ENCODE data around the gene ATP11A.
"Not testable (repeated sequence)": the region's sequence is repeated elsewhere in the genome, so short reads cannot be mapped to it uniquely, and the experiment has no call there.

The ATP11A gene

GRCh38 chr13:112791663-112792440, 102.0 kb downstream of the ATP11A start:
- DNase-seq (ENCODE audit: low read depth in 2 of 2, low spot score in 1 of 2): no peak

- DNase-seq (ENCODE audit: low read depth in 2 of 2, low spot score in 1 of 2): no peak
Observed at GRCh38 chr13:112792511-112792910, 102.7 kb downstream of the ATP11A start.

DNA sequence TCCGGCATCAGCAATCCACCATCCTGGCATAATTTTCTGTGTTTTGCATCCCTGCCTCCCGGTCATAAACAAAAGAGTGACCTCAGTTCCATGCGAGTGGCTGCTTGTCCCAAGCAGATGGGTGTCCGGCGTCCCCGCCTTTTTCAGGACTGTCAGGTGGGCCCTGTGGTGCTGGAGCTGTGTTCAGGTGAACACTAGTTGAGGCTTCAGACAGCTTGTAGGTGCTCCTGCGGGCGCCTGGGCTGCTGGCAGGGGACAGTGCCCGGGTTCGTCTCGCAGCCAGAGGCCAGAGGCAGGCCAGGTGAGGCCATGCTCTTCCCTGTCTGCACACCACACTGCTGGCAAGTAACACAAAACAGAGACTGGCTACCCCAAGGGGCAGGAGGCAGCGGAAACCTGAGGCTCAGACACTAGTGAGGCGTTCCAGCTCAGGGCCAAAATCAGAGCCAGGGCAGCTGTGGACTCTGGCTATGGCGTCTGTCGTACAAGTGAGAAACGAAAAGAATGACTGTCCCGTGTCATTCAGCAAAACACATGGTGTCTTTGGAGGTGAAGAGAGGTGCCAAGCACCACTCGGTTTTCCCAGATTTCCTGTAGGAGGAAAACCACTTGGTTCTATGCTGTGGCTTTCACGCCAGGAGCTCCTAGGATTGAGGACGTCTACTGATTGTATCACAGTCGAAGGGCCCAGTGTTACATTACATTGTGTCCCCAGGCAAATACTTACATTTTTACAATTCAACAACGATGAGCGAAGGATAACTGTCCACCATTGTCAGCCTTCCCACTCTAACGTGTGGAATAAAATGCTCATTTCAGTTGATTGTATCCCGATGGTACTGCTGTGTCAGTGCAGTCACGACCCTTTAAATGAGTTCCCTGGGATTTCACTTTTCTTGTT, 104.0 kb downstream of the ATP11A start:
- DNase-seq (ENCODE audit: low read depth in 2 of 2, low spot score in 1 of 2): no peak

DNA sequence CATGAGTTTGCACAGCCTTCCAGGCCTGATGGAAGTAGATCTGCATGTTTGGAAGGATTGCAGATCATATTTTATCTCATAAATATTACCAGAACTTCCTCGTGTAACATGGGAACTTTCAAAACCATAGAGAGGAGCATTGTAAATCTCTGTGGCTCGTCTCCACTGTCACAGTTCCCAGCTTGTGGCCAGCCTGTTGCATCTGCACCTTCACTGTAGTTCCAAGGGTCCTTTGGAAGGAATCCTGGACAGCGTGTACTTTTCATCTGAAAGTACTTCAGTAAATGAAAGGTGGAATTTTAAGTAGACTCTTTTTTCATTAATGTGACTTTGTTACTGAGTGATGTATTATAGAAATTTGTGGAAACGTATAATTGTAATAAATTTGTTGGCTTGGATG, 105.4 kb downstream of the ATP11A start:
- DNase-seq (ENCODE audit: low read depth in 2 of 2, low spot score in 1 of 2): no peak

GRCh38 chr13:112796190-112796915, 106.5 kb downstream of the ATP11A start:
- DNase-seq (ENCODE audit: low read depth in 2 of 2, low spot score in 1 of 2): no peak

- no peak for DNase-seq (ENCODE audit: low read depth in 2 of 2, low spot score in 1 of 2)
Observed at GRCh38 chr13:112799394-112799793, 109.6 kb downstream of the ATP11A start.

GRCh38 chr13:112800057-112800456, 110.2 kb downstream of the ATP11A start:
- DNase-seq (ENCODE audit: low read depth in 2 of 2, low spot score in 1 of 2): no peak

- DNase-seq (ENCODE audit: low read depth in 2 of 2, low spot score in 1 of 2): not testable (repeated sequence)
Observed at GRCh38 chr13:112800807-112801206, 111.0 kb downstream of the ATP11A start.

DNA sequence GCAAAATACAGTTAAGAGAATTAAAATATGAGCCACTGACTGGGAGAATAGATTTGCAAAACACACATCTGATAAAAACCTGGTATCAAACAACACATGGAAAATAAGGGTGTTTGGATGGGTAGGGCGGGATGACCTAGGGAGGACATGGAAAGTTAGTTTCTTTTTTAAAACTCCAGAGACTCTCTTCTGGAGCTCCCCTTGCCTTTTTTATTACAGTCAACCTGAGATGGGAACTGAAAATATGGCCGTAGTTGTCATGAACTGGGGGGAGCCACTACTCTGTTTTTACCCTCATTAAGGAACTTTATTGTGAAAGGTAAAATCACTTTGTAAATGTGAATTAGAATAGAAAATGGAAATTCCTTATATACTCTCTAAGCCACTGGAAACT, 113.0 kb downstream of the ATP11A start:
- no peak for DNase-seq (ENCODE audit: low read depth in 2 of 2, low spot score in 1 of 2)

GRCh38 chr13:112803422-112803821, 113.6 kb downstream of the ATP11A start:
- DNase-seq (ENCODE audit: low read depth in 2 of 2, low spot score in 1 of 2): no peak

GRCh38 chr13:112804374-112804773, 114.5 kb downstream of the ATP11A start:
- DNase-seq (ENCODE audit: low read depth in 2 of 2, low spot score in 1 of 2): no peak

- DNase-seq (ENCODE audit: low read depth in 2 of 2, low spot score in 1 of 2): no peak
Observed at GRCh38 chr13:112806739-112807652, 117.2 kb downstream of the ATP11A start.

DNA sequence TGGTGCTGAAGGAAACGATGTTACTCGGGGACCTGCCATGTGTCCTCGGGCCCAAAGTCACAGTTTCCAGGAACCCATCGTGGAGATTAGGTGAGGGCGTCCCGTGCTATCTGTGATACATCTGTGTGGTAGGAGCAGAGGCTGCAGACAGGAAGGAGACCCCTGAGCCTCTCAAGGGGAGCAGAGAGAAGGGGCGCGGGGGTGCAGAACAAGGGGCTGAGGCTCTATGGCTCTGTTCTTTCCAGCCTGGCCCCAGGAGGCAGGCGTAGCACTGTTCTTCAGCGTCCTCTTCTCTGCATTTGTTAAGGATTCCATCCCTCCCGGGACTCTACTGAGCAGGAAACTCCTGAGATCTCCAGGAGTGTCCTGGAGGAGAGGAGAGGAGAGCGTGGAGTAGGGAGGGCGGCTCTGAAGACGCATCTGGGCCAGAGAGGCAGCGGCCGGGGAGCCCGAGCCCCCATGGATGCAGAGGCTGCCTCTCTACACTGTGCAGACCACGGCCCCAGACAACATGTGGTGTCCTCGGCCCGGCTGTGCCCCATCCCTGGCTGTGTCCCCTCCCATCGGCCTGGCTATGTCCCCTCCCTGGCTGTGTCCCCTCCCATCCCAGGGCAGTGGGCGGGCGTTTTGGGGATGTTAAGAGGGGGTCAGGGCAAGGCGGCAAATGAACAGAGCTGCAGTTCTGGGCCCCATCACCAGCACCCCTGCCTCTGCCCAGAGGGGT, 118.0 kb downstream of the ATP11A start:
- no peak for DNase-seq (ENCODE audit: low read depth in 2 of 2, low spot score in 1 of 2)

DNA sequence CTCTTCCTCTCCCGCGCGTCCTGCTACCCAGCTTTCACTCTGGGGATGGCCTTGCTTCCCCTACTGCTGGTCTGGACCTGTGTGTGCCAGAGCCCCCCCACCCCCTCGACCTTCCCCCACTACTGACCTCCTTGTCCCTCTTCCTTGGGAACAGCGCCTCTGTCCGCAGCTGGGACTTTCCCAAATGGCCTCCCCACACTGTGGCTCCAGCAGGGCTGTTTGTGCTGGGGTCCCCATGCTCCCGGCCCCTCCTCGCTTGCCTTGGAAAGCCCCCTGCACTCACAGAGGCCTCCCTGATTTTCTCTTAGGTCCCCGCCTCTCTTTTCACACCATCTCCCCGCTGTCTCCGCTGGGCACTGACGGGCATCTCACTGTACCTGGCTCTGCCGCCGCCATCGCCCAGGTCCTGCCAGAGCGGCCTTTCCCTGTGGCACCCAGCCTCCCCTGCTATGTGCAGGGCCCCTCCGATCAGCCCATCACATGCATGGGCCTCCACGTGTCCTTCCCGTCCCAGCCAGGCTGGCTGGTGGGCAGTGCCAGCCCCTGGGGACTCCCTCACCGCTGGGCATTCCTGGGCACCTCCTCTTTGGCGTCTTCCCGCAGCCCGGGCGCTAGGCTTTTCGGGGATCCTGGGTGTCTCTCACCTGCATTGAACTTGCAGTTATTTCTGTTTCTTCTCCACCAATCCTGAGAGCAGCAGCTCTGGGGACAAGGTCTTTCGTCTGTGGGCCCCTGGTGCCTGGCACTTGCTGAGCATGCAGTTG, 118.7 kb downstream of the ATP11A start:
- no peak for DNase-seq (ENCODE audit: low read depth in 2 of 2, low spot score in 1 of 2)

- no peak for DNase-seq (ENCODE audit: low read depth in 2 of 2, low spot score in 1 of 2)
Observed at GRCh38 chr13:112809332-112810315, 119.8 kb downstream of the ATP11A start.

GRCh38 chr13:112810608-112811007, 120.8 kb downstream of the ATP11A start:
- DNase-seq (ENCODE audit: low read depth in 2 of 2, low spot score in 1 of 2): no peak

DNA sequence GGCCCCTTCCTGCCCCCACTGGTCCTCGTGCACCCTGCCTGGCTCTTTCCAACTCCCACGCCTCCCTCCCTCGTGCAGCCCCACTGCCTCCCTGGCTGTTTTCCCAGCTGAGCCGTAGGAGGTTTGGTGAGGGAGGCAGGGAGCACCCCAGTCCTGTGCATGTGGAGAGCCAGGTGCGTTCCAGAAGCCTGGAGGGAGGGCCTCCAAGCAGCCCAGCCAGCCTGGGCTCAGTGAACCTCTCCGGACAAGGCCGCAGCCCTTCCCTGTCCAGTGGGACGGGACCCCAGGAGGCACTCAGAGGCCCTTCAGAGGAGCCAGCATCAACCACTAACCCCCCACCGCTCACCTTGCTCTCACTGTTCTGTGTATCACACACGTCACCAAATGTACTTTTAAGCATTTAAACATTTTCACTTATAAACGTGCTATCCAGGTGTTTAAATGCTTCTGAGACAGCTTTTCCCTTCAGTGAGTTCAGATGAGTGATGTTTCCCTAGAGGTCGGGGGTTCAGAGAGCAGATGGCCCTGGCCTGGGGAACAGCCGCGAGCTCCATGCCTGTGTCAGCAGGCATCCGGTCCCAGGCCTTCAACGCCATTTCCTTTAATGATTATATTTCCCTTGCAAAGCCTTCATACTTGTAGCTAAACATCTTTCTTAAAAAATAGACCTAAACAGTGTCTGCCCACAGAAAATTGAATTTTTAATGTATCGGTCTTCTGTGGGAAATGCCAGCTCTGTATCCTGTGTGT, 122.6 kb downstream of the ATP11A start:
- no peak for DNase-seq (ENCODE audit: low read depth in 2 of 2, low spot score in 1 of 2)
